Loucy (cell line): ENCODE results near the gene HBEGF.

Experiments
- CTCF ChIP-seq: fragments of 200-600 bp; sonication (generic); conservative IDR thresholded peaks from 2 replicates; pipeline ENCODE4 v1.5.1; 2014; ENCODE audit warnings: mild to moderate bottlenecking, antibody characterized with exemption, low read length
- EZH2phosphoT487 ChIP-seq: fragments of 200-600 bp; IDR thresholded peaks from 2 replicates; pipeline ENCODE4 v1.6.1; 2018; ENCODE audit warnings: antibody characterized with exemption, mild to moderate bottlenecking, moderate library complexity, borderline replicate concordance

- TF ChIP-seq CTCF (no peak), EZH2phosphoT487 (no peak)
Observed at GRCh38 chr5:140331638-140332037, 14.8 kb downstream of the HBEGF start.
